GM18508 (cell line): ENCODE measurements around the gene COL6A3.
"Not testable (repeated sequence)": the region's sequence is repeated elsewhere in the genome, so short reads cannot be mapped to it uniquely, and the experiment has no call there.

Experiments used
- ATAC-seq: cut with Tn5 transposase; IDR thresholded peaks from one replicate; pipeline ENCODE4 v1.9.1; 2021; ENCODE audit warnings: moderate number of reproducible peaks; ENCODE audit not compliant: insufficient read depth, unreplicated experiment

Gene COL6A3

GRCh38 chr2:237418300-237418699, 4.3 kb upstream of the COL6A3 start:
- no peak for ATAC-seq

GRCh38 chr2:237412988-237413776, 782 bp downstream of the COL6A3 start:
- no peak for ATAC-seq

- no peak for ATAC-seq
Measured at GRCh38 chr2:237412646-237412987, 1.3 kb downstream of the COL6A3 start.

GRCh38 chr2:237411683-237412423, 2.1 kb downstream of the COL6A3 start:
- no peak for ATAC-seq

- ATAC-seq: no peak
Measured at GRCh38 chr2:237411092-237411601, 2.8 kb downstream of the COL6A3 start.

GRCh38 chr2:237409263-237409662, 4.7 kb downstream of the COL6A3 start:
- ATAC-seq: not testable (repeated sequence)

- ATAC-seq: no peak
Measured at GRCh38 chr2:237408335-237409000, 5.5 kb downstream of the COL6A3 start.

- ATAC-seq: no peak
Measured at GRCh38 chr2:237407700-237408099, 6.3 kb downstream of the COL6A3 start.

GRCh38 chr2:237406371-237406895, 7.5 kb downstream of the COL6A3 start:
- ATAC-seq: no peak

- ATAC-seq: no peak
Measured at GRCh38 chr2:237405605-237406004, 8.4 kb downstream of the COL6A3 start.

GRCh38 chr2:237405006-237405559, 8.9 kb downstream of the COL6A3 start:
- ATAC-seq: no peak

GRCh38 chr2:237404413-237404812, 9.6 kb downstream of the COL6A3 start:
- no peak for ATAC-seq

GRCh38 chr2:237403024-237403882, 10.7 kb downstream of the COL6A3 start:
- ATAC-seq: no peak

GRCh38 chr2:237400199-237400598, 13.8 kb downstream of the COL6A3 start:
- no peak for ATAC-seq

GRCh38 chr2:237397072-237397471, 16.9 kb downstream of the COL6A3 start:
- no peak for ATAC-seq

GRCh38 chr2:237393523-237393922, 20.4 kb downstream of the COL6A3 start:
- ATAC-seq: no peak

- ATAC-seq: no peak
Measured at GRCh38 chr2:237392186-237392585, 21.8 kb downstream of the COL6A3 start.

GRCh38 chr2:237391140-237391539, 22.8 kb downstream of the COL6A3 start:
- ATAC-seq: no peak

GRCh38 chr2:237390235-237390634, 23.7 kb downstream of the COL6A3 start:
- no peak for ATAC-seq

GRCh38 chr2:237389831-237390230, 24.1 kb downstream of the COL6A3 start:
- no peak for ATAC-seq
